ES-I3 (cell line): Measurements from ENCODE around the gene HIPK2.

Experiments
- H3K36me3 ChIP-seq: 2 replicates; pipeline ENCODE4 v1.6.1; 2013; ENCODE audit warnings: mild to moderate bottlenecking, low read length, control low read depth, moderate library complexity; ENCODE audit not compliant: insufficient read depth
- H3K4me1 ChIP-seq: 2 replicates; pipeline ENCODE4 v1.6.1; 2013; ENCODE audit warnings: mild to moderate bottlenecking, control low read depth, low read length; ENCODE audit not compliant: insufficient read depth
- H3K9ac ChIP-seq: 2 replicates; pipeline ENCODE4 v1.6.1; 2013; ENCODE audit warnings: low read depth, mild to moderate bottlenecking, low read length, moderate library complexity
- H3K9me3 ChIP-seq: 2 replicates; pipeline ENCODE4 v1.6.1; 2013; ENCODE audit warnings: mild to moderate bottlenecking, low read length, moderate library complexity; ENCODE audit not compliant: control insufficient read depth, insufficient read depth

HIPK2 gene

GRCh38 chr7:139713061-139713460, 64.7 kb downstream of the HIPK2 start:
- Histone ChIP-seq H3K9me3 (no peaks in the 10 kb centered on the region), H3K9ac (no peak overlapping the region), H3K36me3 (no peaks in the 10 kb centered on the region), H3K4me1 (peaks cover 30% of the 10 kb centered on the region)

- peaks cover 30% of the 10 kb centered on the region for H3K4me1 ChIP-seq
- H3K36me3 ChIP-seq, result no peaks in the 10 kb centered on the region
- H3K9ac ChIP-seq, result no peak overlapping the region
- no peaks in the 10 kb centered on the region for H3K9me3 ChIP-seq
These were observed 65.6 kb downstream of the HIPK2 start for GRCh38 chr7:139711991-139712743.

- H3K4me1 ChIP-seq, result peaks cover 30% of the 10 kb centered on the region
- no peak overlapping the region for H3K9ac ChIP-seq
- no peaks in the 10 kb centered on the region for H3K9me3 ChIP-seq
- no peaks in the 10 kb centered on the region for H3K36me3 ChIP-seq
These were observed 67.8 kb downstream of the HIPK2 start for GRCh38 chr7:139710036-139710435.

- H3K36me3 ChIP-seq, result no peaks in the 10 kb centered on the region
- peaks cover 27% of the 10 kb centered on the region for H3K4me1 ChIP-seq
- no peaks in the 10 kb centered on the region for H3K9me3 ChIP-seq
- no peak overlapping the region for H3K9ac ChIP-seq
These were observed 68.3 kb downstream of the HIPK2 start for GRCh38 chr7:139709485-139709884.

- peaks cover 20% of the 10 kb centered on the region for H3K4me1 ChIP-seq
- no peaks in the 10 kb centered on the region for H3K36me3 ChIP-seq
- no peak overlapping the region for H3K9ac ChIP-seq
- no peaks in the 10 kb centered on the region for H3K9me3 ChIP-seq
These were observed 69.3 kb downstream of the HIPK2 start for GRCh38 chr7:139708541-139708940.

- Histone ChIP-seq H3K4me1 (peaks cover 4% of the 10 kb centered on the region), H3K9ac (no peak overlapping the region), H3K9me3 (no peaks in the 10 kb centered on the region), H3K36me3 (no peaks in the 10 kb centered on the region)
These were observed 71.0 kb downstream of the HIPK2 start for GRCh38 chr7:139706837-139707236.

- H3K36me3 ChIP-seq, result no peaks in the 10 kb centered on the region
- peaks cover 10% of the 10 kb centered on the region for H3K4me1 ChIP-seq
- H3K9me3 ChIP-seq, result no peaks in the 10 kb centered on the region
- H3K9ac ChIP-seq, result no peak overlapping the region
These were observed 73.4 kb downstream of the HIPK2 start for GRCh38 chr7:139704308-139704879.

- Histone ChIP-seq H3K9ac (no peak overlapping the region), H3K9me3 (no peaks in the 10 kb centered on the region), H3K4me1 (peaks cover 10% of the 10 kb centered on the region), H3K36me3 (no peaks in the 10 kb centered on the region)
These were observed 74.1 kb downstream of the HIPK2 start for GRCh38 chr7:139703487-139704307.

- H3K9me3 ChIP-seq, result no peaks in the 10 kb centered on the region
- no peak overlapping the region for H3K9ac ChIP-seq
- no peaks in the 10 kb centered on the region for H3K36me3 ChIP-seq
- peaks cover 10% of the 10 kb centered on the region for H3K4me1 ChIP-seq
These were observed 74.8 kb downstream of the HIPK2 start for GRCh38 chr7:139702811-139703486.

GRCh38 chr7:139702313-139702731, 75.5 kb downstream of the HIPK2 start:
- no peak overlapping the region for H3K9ac ChIP-seq
- no peaks in the 10 kb centered on the region for H3K36me3 ChIP-seq
- H3K9me3 ChIP-seq, result no peaks in the 10 kb centered on the region
- peaks cover 10% of the 10 kb centered on the region for H3K4me1 ChIP-seq

GRCh38 chr7:139701908-139702307, 75.9 kb downstream of the HIPK2 start:
- Histone ChIP-seq H3K36me3 (no peaks in the 10 kb centered on the region), H3K9me3 (no peaks in the 10 kb centered on the region), H3K9ac (no peak overlapping the region), H3K4me1 (peaks cover 10% of the 10 kb centered on the region)

GRCh38 chr7:139700505-139701235, 77.1 kb downstream of the HIPK2 start:
- H3K9ac ChIP-seq, result no peak overlapping the region

GRCh38 chr7:139699640-139700504, 77.9 kb downstream of the HIPK2 start:
- peaks cover 10% of the 10 kb centered on the region for H3K4me1 ChIP-seq
- H3K36me3 ChIP-seq, result no peaks in the 10 kb centered on the region
- no peak overlapping the region for H3K9ac ChIP-seq
- no peaks in the 10 kb centered on the region for H3K9me3 ChIP-seq

More at GRCh38 chr7:139700505-139701235, 77.1 kb downstream of the HIPK2 start:
- Histone ChIP-seq H3K36me3 (no peaks in the 10 kb centered on the region), H3K9me3 (no peaks in the 10 kb centered on the region), H3K4me1 (peaks cover 10% of the 10 kb centered on the region)
